Neural cell (in vitro differentiated cells): ENCODE measurements around the gene PDE10A. TPM values are rescaled to one million over a fixed set of nuclear protein-coding genes. Genes with fewer than 3 reads are reported as not detected.

Source experiments
- H2AFZ ChIP-seq: fragments of 200-600, 300-800 bp; sonication (generic), shearing (Covaris generic); 2 replicates; pipeline ENCODE4 v1.6.0; 2014; ENCODE audit warnings: low read depth, mild to moderate bottlenecking, antibody characterized with exemption, low read length, moderate library complexity
- H3F3A ChIP-seq: fragments of 200-600 bp; shearing (Covaris generic); 2 replicates; pipeline ENCODE4 v1.6.1; 2016; ENCODE audit warnings: mild to moderate bottlenecking, moderate library complexity, mixed read lengths, antibody characterized with exemption, low read length; ENCODE audit not compliant: insufficient read depth, poor library complexity, severe bottlenecking
- H3K27ac ChIP-seq: fragments of 200-600, 300-800 bp; sonication (generic), shearing (Covaris generic); 2 replicates; pipeline ENCODE4 v1.5.1; 2014; ENCODE audit warnings: mild to moderate bottlenecking, low read length, moderate library complexity
- H3K27me3 ChIP-seq: fragments of 300-800, 200-600 bp; sonication (generic), shearing (Covaris generic); 2 replicates; pipeline ENCODE4 v1.6.0; 2014; ENCODE audit warnings: mild to moderate bottlenecking, low read depth, low read length, moderate library complexity; ENCODE audit not compliant: insufficient read depth
- H3K36me3 ChIP-seq: fragments of 300-800, 200-600 bp; sonication (generic), shearing (Covaris generic); 2 replicates; pipeline ENCODE4 v1.5.1; 2014; ENCODE audit warnings: mild to moderate bottlenecking, antibody characterized with exemption, low read length, moderate library complexity; ENCODE audit not compliant: insufficient read depth
- H3K4me2 ChIP-seq: fragments of 300-800, 200-600 bp; sonication (generic), shearing (Covaris generic); 2 replicates; pipeline ENCODE4 v1.6.0; 2014; ENCODE audit warnings: mild to moderate bottlenecking, low read length
- H3K4me3 ChIP-seq: fragments of 300-800, 200-600 bp; sonication (generic), shearing (Covaris generic); 2 replicates; pipeline ENCODE4 v1.5.1; 2014; ENCODE audit warnings: mild to moderate bottlenecking, low read length, moderate library complexity
- H3K79me2 ChIP-seq: fragments of 200-600 bp; shearing (Covaris generic); replicated peaks from 2 replicates; pipeline ENCODE4 v1.6.0; 2014; ENCODE audit warnings: mild to moderate bottlenecking, low read length, moderate library complexity; ENCODE audit not compliant: insufficient read depth
- H3K9ac ChIP-seq: fragments of 300-800, 200-600 bp; sonication (generic), shearing (Covaris generic); 2 replicates; pipeline ENCODE4 v1.6.1; 2016; ENCODE audit warnings: mild to moderate bottlenecking, low read length, mixed read lengths
- H3K9me2 ChIP-seq: fragments of 200-600 bp; shearing (Covaris generic); 2 replicates; pipeline ENCODE4 v1.6.1; 2016; ENCODE audit warnings: mild to moderate bottlenecking, low read length, mixed read lengths; ENCODE audit not compliant: insufficient read depth
- H3K9me3 ChIP-seq: fragments of 200-600, 300-800 bp; sonication (generic), shearing (Covaris generic); 2 replicates; pipeline ENCODE4 v1.6.1; 2016; ENCODE audit warnings: mild to moderate bottlenecking, mixed run types, low read length, moderate library complexity, mixed read lengths
- H4K20me1 ChIP-seq: fragments of 200-600 bp; shearing (Covaris generic); 2 replicates; pipeline ENCODE4 v1.6.1; 2016; ENCODE audit warnings: mild to moderate bottlenecking, mixed run types; ENCODE audit not compliant: insufficient read depth
- EP300 ChIP-seq: fragments of 450-650 bp; conservative IDR thresholded peaks from 2 replicates; pipeline ENCODE4 v1.6.1; 2014; ENCODE audit warnings: antibody characterized with exemption, mild to moderate bottlenecking, moderate library complexity; ENCODE audit not compliant: poor library complexity, severe bottlenecking
- EZH2 ChIP-seq: fragments of 200-600, 300-800 bp; shearing (Covaris generic), sonication (generic); IDR thresholded peaks from 2 replicates; pipeline ENCODE4 v1.6.1; 2014; ENCODE audit warnings: antibody characterized with exemption, low read length, borderline replicate concordance, mild to moderate bottlenecking; ENCODE audit not compliant: insufficient read depth, poor library complexity, severe bottlenecking
- MXI1 ChIP-seq: fragments of 450-650 bp; conservative IDR thresholded peaks from 2 replicates; pipeline ENCODE4 v1.6.1; 2014; ENCODE audit warnings: antibody characterized with exemption, mild to moderate bottlenecking; ENCODE audit not compliant: poor library complexity, severe bottlenecking
- POLR2AphosphoS5 ChIP-seq: IDR thresholded peaks from 2 replicates; pipeline ENCODE4 v1.6.1; 2012
- RAD21 ChIP-seq: fragments of 450-650 bp; conservative IDR thresholded peaks from 2 replicates; pipeline ENCODE4 v1.6.1; 2014; ENCODE audit warnings: antibody characterized with exemption, mild to moderate bottlenecking, moderate library complexity
- REST ChIP-seq: IDR thresholded peaks from 2 replicates; pipeline ENCODE4 v1.6.1; 2012; ENCODE audit warnings: borderline replicate concordance
- SMC3 ChIP-seq: fragments of 450-650 bp; conservative IDR thresholded peaks from 2 replicates; pipeline ENCODE4 v1.6.1; 2014; ENCODE audit warnings: antibody characterized with exemption, mild to moderate bottlenecking, moderate library complexity; ENCODE audit not compliant: poor library complexity
- TAF1 ChIP-seq: IDR thresholded peaks from 2 replicates; pipeline ENCODE4 v1.6.1; 2012; ENCODE audit warnings: low read depth
- polyA plus RNA-seq: library from polyadenylated mRNA; depleted of rRNA; stranded (reverse); fragments of >200 nt; gene quantifications from 2 replicates; pipeline ENCODE4 v1.2.3, GENCODE V29; 2014
- TF ChIP-seq, protein P1 (sequence below): fragments of 450-650 bp; IDR thresholded peaks from 2 replicates; pipeline ENCODE4 v1.5.1; 2014; ENCODE audit warnings: antibody characterized with exemption, mild to moderate bottlenecking, moderate library complexity; ENCODE audit not compliant: poor library complexity, severe bottlenecking

The PDE10A gene
- polyA plus RNA-seq, 1 donor from 2014 or later = 52.4 TPM

DNA sequence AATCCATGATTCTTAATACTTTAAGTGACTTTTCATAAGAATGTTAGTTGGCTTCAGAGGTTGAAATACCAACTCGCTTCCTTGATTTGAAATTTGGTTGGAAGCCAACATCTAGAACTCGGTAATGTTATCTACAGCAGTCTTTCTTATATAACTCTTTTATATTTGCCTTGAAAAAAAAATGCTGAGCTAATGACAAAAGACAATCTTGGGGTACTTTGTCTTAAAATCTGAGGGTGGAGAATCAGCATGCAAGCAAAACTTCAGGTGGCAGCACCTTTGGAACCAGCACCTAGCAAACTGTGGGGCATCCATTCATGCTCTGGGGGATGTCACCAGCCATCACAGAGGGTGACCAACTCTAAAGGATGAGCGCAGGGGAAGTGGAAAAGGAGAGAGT lies 76.3 kb downstream of the PDE10A start:
- H3K79me2 ChIP-seq = peaks cover 56% of the 10 kb centered on the region
- TF ChIP-seq SMC3 (no peak), MXI1 (no peak), REST (no peak), POLR2AphosphoS5 (no peak), EP300 (no peak), EZH2 (no peak), TAF1 (no peak), RAD21 (no peak)
- TF ChIP-seq, protein P1, sequence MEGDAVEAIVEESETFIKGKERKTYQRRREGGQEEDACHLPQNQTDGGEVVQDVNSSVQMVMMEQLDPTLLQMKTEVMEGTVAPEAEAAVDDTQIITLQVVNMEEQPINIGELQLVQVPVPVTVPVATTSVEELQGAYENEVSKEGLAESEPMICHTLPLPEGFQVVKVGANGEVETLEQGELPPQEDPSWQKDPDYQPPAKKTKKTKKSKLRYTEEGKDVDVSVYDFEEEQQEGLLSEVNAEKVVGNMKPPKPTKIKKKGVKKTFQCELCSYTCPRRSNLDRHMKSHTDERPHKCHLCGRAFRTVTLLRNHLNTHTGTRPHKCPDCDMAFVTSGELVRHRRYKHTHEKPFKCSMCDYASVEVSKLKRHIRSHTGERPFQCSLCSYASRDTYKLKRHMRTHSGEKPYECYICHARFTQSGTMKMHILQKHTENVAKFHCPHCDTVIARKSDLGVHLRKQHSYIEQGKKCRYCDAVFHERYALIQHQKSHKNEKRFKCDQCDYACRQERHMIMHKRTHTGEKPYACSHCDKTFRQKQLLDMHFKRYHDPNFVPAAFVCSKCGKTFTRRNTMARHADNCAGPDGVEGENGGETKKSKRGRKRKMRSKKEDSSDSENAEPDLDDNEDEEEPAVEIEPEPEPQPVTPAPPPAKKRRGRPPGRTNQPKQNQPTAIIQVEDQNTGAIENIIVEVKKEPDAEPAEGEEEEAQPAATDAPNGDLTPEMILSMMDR = no peak

DNA sequence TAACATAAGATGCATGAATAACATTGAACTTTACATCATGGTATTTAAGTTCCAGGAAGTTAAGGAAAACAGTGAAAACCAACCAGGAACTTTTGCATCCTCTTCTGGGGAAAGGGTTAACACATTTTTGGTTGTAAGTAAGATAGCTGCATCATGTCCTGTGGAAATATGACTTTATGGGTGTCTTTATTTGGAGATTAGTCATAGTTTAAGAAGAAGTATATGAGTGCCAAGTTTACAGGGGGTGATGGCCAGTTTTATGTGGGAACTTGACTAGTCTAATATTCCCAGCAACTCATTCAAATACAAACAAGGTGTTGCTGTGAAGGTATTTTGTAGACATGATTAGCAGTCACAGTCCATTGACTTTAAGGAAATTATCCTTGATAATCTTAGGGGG lies 78.0 kb downstream of the PDE10A start:
- Histone ChIP-seq H3F3A (no peaks in the 10 kb centered on the region), H3K9me2 (no peaks in the 10 kb centered on the region), H3K27ac (no peak overlapping the region), H3K4me2 (no peak overlapping the region), H3K27me3 (no peaks in the 10 kb centered on the region), H2AFZ (no peak overlapping the region), H3K9me3 (no peaks in the 10 kb centered on the region), H3K4me3 (no peak overlapping the region), H4K20me1 (no peaks in the 10 kb centered on the region), H3K79me2 (peaks cover 53% of the 10 kb centered on the region), H3K9ac (no peak overlapping the region), H3K36me3 (no peaks in the 10 kb centered on the region)
- TF ChIP-seq EP300 = no peak
- no peak for TF ChIP-seq RAD21
- no peak for TF ChIP-seq TAF1
- TF ChIP-seq, protein P1 = no peak
- no peak for TF ChIP-seq POLR2AphosphoS5
- TF ChIP-seq EZH2 = no peak
- no peak for TF ChIP-seq MXI1
- TF ChIP-seq SMC3 = no peak
- no peak for TF ChIP-seq REST

More for the DNA sequence above, 76.3 kb downstream of the PDE10A start:
- H3K27me3 ChIP-seq = no peaks in the 10 kb centered on the region
- H3K36me3 ChIP-seq = no peaks in the 10 kb centered on the region
- no peak overlapping the region for H3K4me2 ChIP-seq
- no peaks in the 10 kb centered on the region for H3K9me3 ChIP-seq
- H3K27ac ChIP-seq = no peak overlapping the region
- no peak overlapping the region for H3K4me3 ChIP-seq
- H2AFZ ChIP-seq = no peak overlapping the region
- no peak overlapping the region for H3K9ac ChIP-seq
- no peaks in the 10 kb centered on the region for H3K9me2 ChIP-seq
- H3F3A ChIP-seq = no peaks in the 10 kb centered on the region
- no peaks in the 10 kb centered on the region for H4K20me1 ChIP-seq
